ENCODE measurements around the gene ATG3.
A peak's percentile ranks its signal among the peaks of the same experiment; 100 is the strongest.

ATG3 gene

DNA sequence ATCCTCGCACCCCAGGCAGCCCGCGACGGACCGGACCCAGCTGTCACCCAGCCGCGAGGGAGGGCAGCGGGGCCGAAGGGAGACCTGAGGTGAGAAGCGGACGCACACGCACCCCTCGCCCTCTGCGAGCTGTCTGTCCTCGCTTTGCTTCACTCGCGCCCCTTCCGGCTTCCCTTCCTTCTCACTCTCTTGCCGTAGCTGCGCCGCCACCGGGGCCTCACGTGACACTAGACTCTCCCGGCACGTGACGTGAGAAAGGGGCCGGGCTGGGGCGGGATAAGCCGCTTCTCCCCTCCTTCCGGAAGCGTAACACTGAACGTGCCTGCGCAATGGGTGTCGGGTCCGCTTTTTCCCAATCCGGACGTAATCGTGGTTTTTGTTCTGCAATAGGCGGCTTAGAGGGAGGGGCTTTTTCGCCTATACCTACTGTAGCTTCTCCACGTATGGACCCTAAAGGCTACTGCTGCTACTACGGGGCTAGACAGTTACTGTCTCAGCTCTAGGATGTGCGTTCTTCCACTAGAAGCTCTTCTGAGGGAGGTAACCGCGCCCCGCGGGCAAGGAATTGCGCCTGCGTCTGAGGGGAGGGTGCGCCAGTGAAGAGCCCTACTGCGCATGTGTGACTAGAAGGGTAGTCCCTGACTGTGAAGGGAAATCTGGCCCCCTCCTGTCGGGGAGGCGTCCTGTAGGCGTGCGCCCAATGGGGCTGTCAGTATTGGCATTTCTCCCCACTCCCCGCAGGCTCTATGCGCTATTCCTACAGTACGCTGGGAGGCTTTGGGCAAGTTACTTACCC, at the start of gene ATG3, which contains the start of gene SLC35A5:
Gene ATG3, minus strand, starts transcription at position 229 of the 796 bp plus-strand sequence. CDS start 434 bp downstream, outside the sequence.
Gene SLC35A5, plus strand, starts transcription at position 312 of the 796 bp plus-strand sequence. CDS start 1,359 bp downstream, outside the sequence.
- TF ChIP-seq MAX (IDR thresholded peaks at IDR 0.05): peak; percentile 80
- TF ChIP-seq TEAD4 (IDR thresholded peaks at IDR 0.05): no peak
- TF ChIP-seq ZBTB7A (IDR thresholded peaks at IDR 0.05; ENCODE audit: low read depth): no peak
- TF ChIP-seq NFIC (IDR thresholded peaks at IDR 0.05): no peak
- TF ChIP-seq RAD21 (IDR thresholded peaks at IDR 0.05; ENCODE audit: low read depth): no peak
- TF ChIP-seq TCF12 (IDR thresholded peaks at IDR 0.05; ENCODE audit: low read depth): peak; percentile 45; the same call in 1 of the 2 replicates
- no peak for TF ChIP-seq YY1 (IDR thresholded peaks at IDR 0.05; ENCODE audit: low read depth)
- peak; percentile 64 for TF ChIP-seq CEBPB (IDR thresholded peaks at IDR 0.05)
- peak; percentile 64 for TF ChIP-seq TAF1 (IDR thresholded peaks at IDR 0.05; ENCODE audit: low read depth)
- no peak for TF ChIP-seq EP300 (IDR thresholded peaks at IDR 0.05; ENCODE audit: borderline replicate concordance)
- peak; percentile 62 for TF ChIP-seq CREB1 (IDR thresholded peaks at IDR 0.05; ENCODE audit: low read depth)
- peak; percentile 100 for TF ChIP-seq USF1 (IDR thresholded peaks at IDR 0.05)

DNA sequence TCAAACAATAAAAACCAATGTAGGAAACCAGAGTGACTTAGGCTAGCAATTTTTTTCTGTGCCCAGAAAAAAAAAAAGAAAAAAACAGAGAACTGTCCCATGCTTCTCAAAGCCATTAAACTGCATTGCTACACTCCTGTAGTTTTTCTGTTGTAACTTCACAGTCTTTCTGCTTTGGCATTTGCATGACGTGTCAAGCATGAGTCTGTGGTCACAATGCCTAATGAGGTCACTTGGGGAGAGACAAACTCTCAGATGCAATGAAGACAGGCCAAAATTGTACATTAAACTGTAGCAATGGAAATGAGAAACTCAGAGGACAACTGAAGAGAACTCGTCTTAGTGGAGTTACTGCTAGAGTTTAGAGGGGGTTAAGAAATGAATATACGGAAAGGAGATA, 48.4 kb upstream of the ATG3 start:
- TF ChIP-seq ZBTB7A (IDR thresholded peaks at IDR 0.05; ENCODE audit: low read depth) (no peak), MAX (IDR thresholded peaks at IDR 0.05) (no peak), FOXM1 (IDR thresholded peaks at IDR 0.05; ENCODE audit: borderline replicate concordance, low read depth) (no peak), TCF12 (IDR thresholded peaks at IDR 0.05; ENCODE audit: low read depth) (no peak)

GRCh38 chr3:112607863-112608262, 46.1 kb upstream of the ATG3 start:
- TF ChIP-seq YY1 (IDR thresholded peaks at IDR 0.05; ENCODE audit: low read depth): no peak
- TF ChIP-seq USF1 (IDR thresholded peaks at IDR 0.05): no peak
- TF ChIP-seq MAX (IDR thresholded peaks at IDR 0.05): no peak
- TF ChIP-seq RAD21 (IDR thresholded peaks at IDR 0.05; ENCODE audit: low read depth): no peak
- TF ChIP-seq TAF1 (IDR thresholded peaks at IDR 0.05; ENCODE audit: low read depth): no peak
- TF ChIP-seq TCF12 (IDR thresholded peaks at IDR 0.05; ENCODE audit: low read depth): no peak
- no peak for TF ChIP-seq FOXM1 (IDR thresholded peaks at IDR 0.05; ENCODE audit: borderline replicate concordance, low read depth)
- no peak for TF ChIP-seq CEBPB (IDR thresholded peaks at IDR 0.05)

DNA sequence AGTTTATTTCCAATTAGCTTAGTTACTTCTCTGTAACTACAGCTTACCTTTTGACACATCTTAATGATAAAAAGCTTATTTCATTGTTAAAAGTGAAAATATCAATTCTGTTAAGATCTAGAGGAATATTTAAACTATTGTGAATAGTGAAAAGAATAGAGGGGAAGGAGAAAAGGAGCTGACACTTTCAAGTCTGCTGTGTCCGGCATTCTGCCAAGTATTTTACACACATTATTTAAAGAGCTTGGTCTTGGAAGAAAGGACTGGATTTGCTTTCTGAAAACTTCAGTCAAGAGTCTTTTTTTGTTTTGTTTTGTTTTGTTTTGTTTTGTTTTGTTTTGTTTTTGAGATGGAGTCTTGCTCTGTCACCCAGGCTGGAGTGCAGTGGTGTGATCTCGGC, 44.3 kb upstream of the ATG3 start:
- TF ChIP-seq YY1 (IDR thresholded peaks at IDR 0.05; ENCODE audit: low read depth) (no peak), USF1 (IDR thresholded peaks at IDR 0.05) (no peak), MAX (IDR thresholded peaks at IDR 0.05) (no peak), FOXM1 (IDR thresholded peaks at IDR 0.05; ENCODE audit: borderline replicate concordance, low read depth) (no peak), EP300 (IDR thresholded peaks at IDR 0.05; ENCODE audit: borderline replicate concordance) (no peak), RAD21 (IDR thresholded peaks at IDR 0.05; ENCODE audit: low read depth) (no peak), CREB1 (IDR thresholded peaks at IDR 0.05; ENCODE audit: low read depth) (no peak), EGR1 (IDR thresholded peaks at IDR 0.05) (no peak), ZBTB7A (IDR thresholded peaks at IDR 0.05; ENCODE audit: low read depth) (no peak), TAF1 (IDR thresholded peaks at IDR 0.05; ENCODE audit: low read depth) (no peak), TCF12 (IDR thresholded peaks at IDR 0.05; ENCODE audit: low read depth) (no peak), CEBPB (IDR thresholded peaks at IDR 0.05) (no peak), NFIC (IDR thresholded peaks at IDR 0.05) (no peak), REST (IDR thresholded peaks at IDR 0.05; ENCODE audit: low read depth) (no peak), TEAD4 (IDR thresholded peaks at IDR 0.05) (no peak)

DNA sequence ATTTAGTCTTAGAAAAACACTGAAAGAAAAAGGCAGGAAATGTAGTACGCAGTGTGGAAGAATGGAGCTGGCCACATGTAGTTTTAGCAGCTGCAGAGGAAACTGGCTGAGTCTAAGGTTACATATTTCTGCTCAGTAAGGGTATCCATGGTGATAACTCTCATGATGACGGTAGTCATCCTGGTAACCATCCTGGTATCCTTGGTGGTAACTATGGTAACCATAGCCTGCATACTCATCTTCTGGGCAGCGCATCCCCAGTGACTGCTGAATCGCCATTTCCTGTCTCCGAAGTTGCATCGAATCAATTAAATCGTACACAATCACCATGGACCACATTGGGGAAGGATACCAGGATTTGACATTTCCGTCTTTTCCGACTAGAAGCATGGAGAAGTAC, 43.5 kb upstream of the ATG3 start:
- TF ChIP-seq YY1 (IDR thresholded peaks at IDR 0.05; ENCODE audit: low read depth): no peak

DNA sequence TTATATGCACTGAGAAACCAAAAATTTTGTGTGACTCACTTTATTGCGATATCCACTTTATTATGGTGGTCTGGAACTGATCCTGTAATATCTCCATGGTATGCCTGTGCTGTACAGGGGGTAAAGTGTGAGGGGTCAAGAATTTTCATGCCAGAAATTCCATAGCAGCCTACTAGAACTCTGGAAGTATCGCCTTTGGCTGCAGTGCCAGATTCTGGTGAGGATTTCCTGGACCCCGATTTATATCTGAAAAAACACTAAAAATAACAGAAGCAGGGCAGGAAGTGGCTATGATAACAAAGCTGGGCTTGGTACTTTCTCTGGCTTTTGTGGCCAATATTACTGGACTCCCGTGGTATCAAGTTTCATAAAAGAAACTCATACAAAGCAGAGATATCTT, 42.8 kb upstream of the ATG3 start:
- no peak for TF ChIP-seq CREB1 (IDR thresholded peaks at IDR 0.05; ENCODE audit: low read depth)
- TF ChIP-seq REST (IDR thresholded peaks at IDR 0.05; ENCODE audit: low read depth): no peak
